ENCODE measurements around the gene GPR152.
"Not testable (repeated sequence)": the region's sequence is repeated elsewhere in the genome, so short reads cannot be mapped to it uniquely, and the experiment has no call there.

Gene GPR152

DNA sequence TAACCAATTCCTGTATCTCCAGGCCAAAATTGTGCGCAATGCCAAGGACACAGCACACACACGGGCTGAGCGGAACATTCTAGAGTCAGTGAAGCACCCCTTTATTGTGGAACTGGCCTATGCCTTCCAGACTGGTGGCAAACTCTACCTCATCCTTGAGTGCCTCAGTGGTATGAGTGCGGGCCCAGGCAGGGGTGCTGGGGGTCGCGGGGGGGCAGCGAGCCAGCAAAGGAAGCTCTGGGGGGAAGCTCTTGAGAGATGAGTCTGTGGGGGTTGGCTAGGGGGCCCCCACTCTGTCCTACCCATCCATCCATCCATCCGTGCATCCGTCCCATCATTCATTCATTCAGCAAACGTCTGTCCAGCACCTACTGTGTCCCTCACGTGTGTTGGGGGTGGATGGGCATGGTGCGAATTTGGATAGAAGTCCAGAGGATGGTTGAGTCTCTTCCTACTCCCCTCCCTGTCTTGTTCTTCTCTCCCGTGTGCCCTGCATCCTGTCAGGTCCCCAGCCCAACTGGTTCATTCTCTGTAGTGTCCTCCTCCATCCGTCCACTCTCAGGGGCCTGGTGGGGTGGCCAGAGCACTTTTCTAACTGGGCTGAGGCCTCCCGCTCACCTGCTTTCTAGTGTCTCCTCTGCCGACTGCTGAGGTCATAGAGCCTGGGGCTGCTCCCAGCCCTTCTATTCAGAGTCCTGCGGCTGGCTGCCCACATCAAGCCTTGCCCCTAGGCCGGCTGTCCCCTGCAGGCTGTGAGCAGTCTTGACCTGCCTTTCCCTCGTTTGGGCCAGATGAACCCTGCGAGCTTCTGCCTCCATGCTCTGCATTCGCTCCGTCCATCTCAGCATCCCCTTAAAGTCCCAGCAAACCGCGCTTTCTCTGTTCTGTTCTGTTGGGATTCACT lies 20.9 kb downstream of the GPR152 start:
- no peak overlapping the region for H3K4me3 ChIP-seq (replicated peaks in 1 of 2; ENCODE audit: low read depth in 2 of 2, low read length in 2 of 2)
- TF ChIP-seq, protein P1, sequence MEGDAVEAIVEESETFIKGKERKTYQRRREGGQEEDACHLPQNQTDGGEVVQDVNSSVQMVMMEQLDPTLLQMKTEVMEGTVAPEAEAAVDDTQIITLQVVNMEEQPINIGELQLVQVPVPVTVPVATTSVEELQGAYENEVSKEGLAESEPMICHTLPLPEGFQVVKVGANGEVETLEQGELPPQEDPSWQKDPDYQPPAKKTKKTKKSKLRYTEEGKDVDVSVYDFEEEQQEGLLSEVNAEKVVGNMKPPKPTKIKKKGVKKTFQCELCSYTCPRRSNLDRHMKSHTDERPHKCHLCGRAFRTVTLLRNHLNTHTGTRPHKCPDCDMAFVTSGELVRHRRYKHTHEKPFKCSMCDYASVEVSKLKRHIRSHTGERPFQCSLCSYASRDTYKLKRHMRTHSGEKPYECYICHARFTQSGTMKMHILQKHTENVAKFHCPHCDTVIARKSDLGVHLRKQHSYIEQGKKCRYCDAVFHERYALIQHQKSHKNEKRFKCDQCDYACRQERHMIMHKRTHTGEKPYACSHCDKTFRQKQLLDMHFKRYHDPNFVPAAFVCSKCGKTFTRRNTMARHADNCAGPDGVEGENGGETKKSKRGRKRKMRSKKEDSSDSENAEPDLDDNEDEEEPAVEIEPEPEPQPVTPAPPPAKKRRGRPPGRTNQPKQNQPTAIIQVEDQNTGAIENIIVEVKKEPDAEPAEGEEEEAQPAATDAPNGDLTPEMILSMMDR (IDR thresholded peaks at IDR 0.05; ENCODE audit: low read depth, low read length), result no peak
- no peak for DNase-seq (ENCODE audit: low read depth in 2 of 2)

DNA sequence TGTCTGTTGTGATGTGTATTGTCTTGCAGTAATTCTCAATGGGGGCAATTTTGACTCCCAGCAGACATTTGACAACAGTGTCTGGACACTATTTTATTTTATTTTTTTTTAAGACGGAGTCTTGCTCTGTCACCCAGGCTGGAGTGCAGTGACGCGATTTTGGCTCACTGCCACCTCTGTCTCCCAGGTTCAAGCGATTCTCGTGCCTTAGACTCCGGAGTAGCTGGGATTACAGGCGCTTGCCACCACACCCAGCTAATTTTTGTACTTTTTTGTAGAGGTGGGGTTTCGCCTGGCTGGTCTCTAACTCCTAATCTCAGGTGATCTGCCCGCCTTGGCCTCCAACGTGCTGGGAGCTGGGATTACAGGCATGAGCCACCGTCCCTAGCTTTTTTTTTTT lies 22.8 kb downstream of the GPR152 start:
- TF ChIP-seq, protein P1 (IDR thresholded peaks at IDR 0.05; ENCODE audit: low read depth, low read length), result no peak
- DNase-seq (ENCODE audit: low read depth in 2 of 2), result no peak
- H3K4me3 ChIP-seq (replicated peaks in 1 of 2; ENCODE audit: low read depth in 2 of 2, low read length in 2 of 2), result peak overlapping the region in 1 of 2 donors; percentile 95

DNA sequence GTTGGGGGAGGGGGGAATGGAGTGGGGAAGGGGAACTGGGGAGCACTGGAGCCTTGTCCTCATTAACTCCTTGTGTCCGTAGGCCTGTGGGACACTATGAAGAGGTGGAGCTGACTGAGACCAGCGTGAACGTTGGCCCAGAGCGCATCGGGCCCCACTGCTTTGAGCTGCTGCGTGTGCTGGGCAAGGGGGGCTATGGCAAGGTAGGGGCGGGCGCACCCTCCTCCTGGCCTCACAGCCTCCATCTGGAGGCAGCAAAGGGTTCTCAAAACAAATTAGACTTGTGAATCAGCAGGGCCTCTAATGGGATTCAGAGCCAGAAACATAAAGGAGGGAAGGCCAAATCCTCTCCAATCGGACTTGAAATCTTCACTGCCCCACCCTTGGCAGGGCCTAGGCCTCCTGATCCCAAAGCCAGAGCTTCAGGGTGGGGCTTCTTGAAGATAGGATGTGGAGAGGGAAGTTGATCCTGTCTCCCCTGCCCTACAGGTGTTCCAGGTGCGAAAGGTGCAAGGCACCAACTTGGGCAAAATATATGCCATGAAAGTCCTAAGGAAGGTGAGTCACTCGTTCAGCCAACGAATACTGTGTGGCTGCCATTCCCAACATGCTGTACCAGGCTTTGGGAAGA lies 23.4 kb downstream of the GPR152 start:
- no peak for DNase-seq (ENCODE audit: low read depth in 2 of 2)
- TF ChIP-seq, protein P1 (IDR thresholded peaks at IDR 0.05; ENCODE audit: low read depth, low read length), result no peak
- peak overlapping the region; percentile 91 to 95 for H3K4me3 ChIP-seq (replicated peaks in 1 of 2; ENCODE audit: low read depth in 2 of 2, low read length in 2 of 2)

DNA sequence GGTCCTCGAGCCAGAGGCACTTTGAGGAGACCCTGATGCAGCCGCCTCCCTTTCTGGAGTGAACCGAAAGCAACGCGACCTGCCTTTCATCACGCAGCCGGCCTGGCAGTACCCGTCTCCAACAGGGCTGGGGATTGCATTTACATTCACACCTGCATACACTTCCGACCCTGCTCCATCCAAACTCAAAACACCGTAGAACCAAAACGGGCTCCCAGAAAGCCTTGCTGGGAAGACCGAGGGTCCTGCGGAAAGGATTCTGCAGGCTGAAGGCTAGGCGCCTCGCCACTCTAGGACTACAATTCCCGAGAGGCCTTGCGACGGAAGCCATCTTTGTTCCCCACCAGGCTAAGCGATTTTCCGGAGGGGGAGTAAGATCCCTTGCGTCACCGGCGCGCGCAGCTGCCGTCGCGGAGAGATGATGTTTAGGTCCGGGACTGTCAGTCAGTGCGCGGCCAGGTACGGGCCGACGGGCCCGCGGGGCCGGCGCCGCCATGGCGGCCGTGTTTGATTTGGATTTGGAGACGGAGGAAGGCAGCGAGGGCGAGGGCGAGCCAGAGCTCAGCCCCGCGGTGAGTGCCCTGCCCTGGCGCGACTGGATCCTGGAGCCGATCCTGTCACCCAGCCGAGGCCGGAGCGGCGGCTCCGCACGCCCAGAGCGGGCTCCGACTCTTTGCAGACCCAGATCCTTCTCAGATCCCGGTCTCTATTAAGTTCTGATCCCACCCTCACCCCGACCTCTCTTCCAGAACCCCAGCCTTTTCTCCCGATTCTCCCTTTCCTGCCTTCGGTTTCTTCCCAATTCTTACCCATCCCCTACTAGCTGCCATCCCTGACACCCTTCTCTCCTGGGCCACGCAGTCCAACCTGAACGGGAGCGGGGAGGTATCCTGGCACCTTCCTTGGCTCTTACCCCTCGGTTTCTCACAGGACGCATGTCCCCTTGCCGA lies 24.2 kb downstream of the GPR152 start, which contains the start of gene RPS6KB2:
Gene RPS6KB2, plus strand, starts transcription at position 443 of the 950 bp plus-strand sequence. Its CDS starts 52 bp downstream, at position 495.
- peak within 1 kb of the TSS; percentile 91 to 95 for H3K4me3 ChIP-seq (replicated peaks in 1 of 2; ENCODE audit: low read depth in 2 of 2, low read length in 2 of 2)
- TF ChIP-seq, protein P1 (IDR thresholded peaks at IDR 0.05; ENCODE audit: low read depth, low read length), result no peak
- DNase-seq (ENCODE audit: low read depth in 2 of 2), result peak; percentile 98

DNA sequence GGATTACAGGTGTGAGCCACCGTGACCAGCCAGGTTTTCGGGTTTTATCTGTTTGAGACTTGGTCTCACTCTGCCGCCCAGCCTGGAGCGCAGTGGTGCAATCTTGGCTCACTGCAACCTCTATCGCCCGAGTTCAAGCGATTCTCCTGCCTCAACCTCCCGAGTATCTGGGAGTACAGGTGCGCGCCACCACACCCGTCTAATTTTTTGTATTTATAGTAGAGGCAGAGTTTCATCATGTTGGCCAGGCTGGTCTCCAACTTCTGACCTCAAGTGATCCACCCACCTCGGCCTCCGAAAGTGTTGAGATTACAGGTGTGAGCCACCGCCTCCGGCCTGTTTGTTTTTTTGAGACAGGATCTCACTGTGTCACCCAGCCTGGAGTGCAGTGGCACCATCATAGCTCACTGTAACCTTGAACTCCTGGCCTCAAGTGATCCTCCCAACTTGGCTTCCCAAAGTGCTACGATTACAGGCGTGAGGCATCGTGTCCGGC lies 25.1 kb downstream of the GPR152 start:
- not testable (repeated sequence) for DNase-seq (ENCODE audit: low read depth in 2 of 2)
- H3K4me3 ChIP-seq (replicated peaks in 1 of 2; ENCODE audit: low read depth in 2 of 2, low read length in 2 of 2), result peak overlapping the region; percentile 91 to 95

DNA sequence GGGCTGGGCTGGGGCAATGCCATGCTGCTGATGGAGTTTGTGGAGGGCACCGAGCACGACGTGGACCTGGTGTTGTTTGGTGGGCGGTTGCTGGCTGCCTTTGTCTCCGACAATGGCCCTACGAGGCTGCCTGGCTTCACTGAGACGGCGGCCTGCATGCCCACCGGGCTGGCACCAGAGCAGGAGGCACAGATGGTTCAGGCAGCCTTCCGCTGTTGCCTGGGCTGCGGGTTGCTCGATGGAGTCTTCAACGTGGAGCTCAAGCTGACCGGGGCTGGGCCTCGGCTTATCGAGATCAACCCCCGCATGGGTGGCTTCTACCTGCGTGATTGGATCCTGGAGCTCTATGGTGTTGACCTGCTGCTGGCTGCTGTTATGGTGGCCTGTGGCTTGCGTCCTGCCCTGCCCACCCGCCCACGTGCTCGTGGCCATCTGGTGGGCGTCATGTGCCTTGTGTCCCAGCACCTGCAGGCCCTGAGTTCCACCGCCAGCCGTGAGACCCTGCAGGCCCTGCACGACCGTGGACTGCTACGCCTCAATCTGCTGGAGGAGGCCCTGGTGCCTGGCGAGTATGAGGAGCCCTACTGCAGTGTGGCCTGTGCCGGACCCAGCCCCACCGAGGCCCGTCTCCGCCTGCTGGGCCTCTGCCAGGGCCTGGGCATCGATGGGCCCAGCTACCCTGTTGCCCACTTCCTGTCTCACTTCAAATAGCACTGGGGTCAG lies 28.5 kb downstream of the GPR152 start:
- DNase-seq (ENCODE audit: low read depth in 2 of 2), result no peak
- TF ChIP-seq, protein P1 (IDR thresholded peaks at IDR 0.05; ENCODE audit: low read depth, low read length), result no peak

More for the DNA sequence above, 28.5 kb downstream of the GPR152 start:
- H3K4me3 ChIP-seq (replicated peaks in 1 of 2; ENCODE audit: low read depth in 2 of 2, low read length in 2 of 2), result no peak overlapping the region
